IMR-90 (cell line): ENCODE measurements around the gene RCAN2. TPM values are rescaled to one million over a fixed set of nuclear protein-coding genes. Genes with fewer than 3 reads are reported as not detected.

Source experiments
- ATAC-seq: fragments of 200-7000 bp; cut with Tn5 transposase; 2 replicates; pipeline ENCODE4 v1.9.1; 2020; ENCODE audit warnings: low read depth, mild to moderate bottlenecking, moderate library complexity
- BruUV-seq: library from RNA; stranded (reverse); fragments of 400-500 nt; replicated peaks from 2 replicates; lab custom pipeline; 2021; lab: Mats Ljungman, UMichigan
- CTCF ChIA-PET: fragments of 300-600 bp; formaldehyde crosslinking; extraction: SDS; loops from one replicate; lab custom pipeline; 2021; ENCODE audit warnings: antibody characterized with exemption; lab: Yijun Ruan, JAX
- POLR2A ChIA-PET: fragments of 300-600 bp; sonication (Branson Sonifier 250); formaldehyde crosslinking; loops from one replicate; lab custom pipeline; 2022; ENCODE audit warnings: antibody characterized with exemption; ENCODE audit not compliant: unreplicated experiment; lab: Charles Lee
- DNase-seq: peaks from one replicate; pipeline ENCODE4 v3.0.0; 2013
- H2AFZ ChIP-seq: replicated peaks from 2 replicates; pipeline ENCODE3; 2013; ENCODE audit warnings: low read length, mild to moderate bottlenecking; ENCODE audit not compliant: poor library complexity
- H2AK5ac ChIP-seq: 2 replicates; pipeline ENCODE4 v1.6.1; 2013; ENCODE audit warnings: low read depth, low read length, inconsistent platforms
- H2AK9ac ChIP-seq: replicated peaks from 2 replicates; pipeline ENCODE3; 2013; ENCODE audit warnings: mild to moderate bottlenecking, low read depth, low read length, moderate library complexity; ENCODE audit not compliant: poor library complexity
- H2BK120ac ChIP-seq: 2 replicates; pipeline ENCODE4 v1.6.1; 2013; ENCODE audit warnings: low read depth, low read length, inconsistent platforms
- H2BK15ac ChIP-seq: 3 replicates; pipeline ENCODE4 v1.6.1; 2013; ENCODE audit warnings: low read depth, low read length, inconsistent platforms
- H2BK20ac ChIP-seq: 2 replicates; pipeline ENCODE4 v1.6.1; 2013; ENCODE audit warnings: low read depth, mild to moderate bottlenecking, inconsistent platforms, low read length, moderate library complexity
- H2BK5ac ChIP-seq: 2 replicates; pipeline ENCODE4 v1.6.1; 2013; ENCODE audit warnings: mild to moderate bottlenecking, low read depth, low read length, inconsistent platforms; ENCODE audit not compliant: poor library complexity, severe bottlenecking
- H3K14ac ChIP-seq: replicated peaks from 2 replicates; pipeline ENCODE4 v1.6.1; 2013; ENCODE audit warnings: low read depth, low read length, inconsistent platforms
- H3K18ac ChIP-seq: 2 replicates; pipeline ENCODE4 v1.6.1; 2013; ENCODE audit warnings: low read depth, low read length, control low read depth
- H3K23ac ChIP-seq: 2 replicates; pipeline ENCODE4 v1.6.1; 2013; ENCODE audit warnings: low read depth, low read length, inconsistent platforms
- H3K27ac ChIP-seq: 2 replicates; pipeline ENCODE4 v1.5.1; 2013; ENCODE audit warnings: mild to moderate bottlenecking, control low read depth, low read length; ENCODE audit not compliant: insufficient read depth
- H3K27me3 ChIP-seq: 2 replicates; pipeline ENCODE4 v1.6.1; 2013; ENCODE audit warnings: low read length; ENCODE audit not compliant: control insufficient read depth, insufficient read depth
- H3K36me3 ChIP-seq: 2 replicates; pipeline ENCODE4 v1.6.1; 2013; ENCODE audit warnings: low read length, mixed read lengths; ENCODE audit not compliant: control insufficient read depth, insufficient read depth
- H3K4ac ChIP-seq: 2 replicates; pipeline ENCODE4 v1.6.1; 2013; ENCODE audit warnings: low read depth, low read length, inconsistent platforms
- H3K4me1 ChIP-seq: 2 replicates; pipeline ENCODE4 v1.6.1; 2013; ENCODE audit warnings: low read length, mixed read lengths; ENCODE audit not compliant: control insufficient read depth, insufficient read depth
- H3K4me2 ChIP-seq: 2 replicates; pipeline ENCODE4 v1.6.1; 2013; ENCODE audit warnings: low read depth, mild to moderate bottlenecking, control low read depth, low read length, moderate library complexity
- H3K4me3 ChIP-seq: 2 replicates; pipeline ENCODE4 v1.5.1; 2013; ENCODE audit warnings: low read depth, mild to moderate bottlenecking, control low read depth, low read length, moderate library complexity; ENCODE audit not compliant: insufficient read depth
- H3K56ac ChIP-seq: 2 replicates; pipeline ENCODE4 v1.6.1; 2013; ENCODE audit warnings: low read length, inconsistent platforms; ENCODE audit not compliant: insufficient read depth; ENCODE audit errors: extremely low read depth
- H3K79me1 ChIP-seq, 2 experiments: 2 replicates each; pipeline ENCODE4 v1.6.1; 2013; ENCODE audit warnings: low read length in 2 of 2, inconsistent platforms in 1 of 2, low read depth in 1 of 2
- H3K9ac ChIP-seq: 2 replicates; pipeline ENCODE4 v1.6.1; 2013; ENCODE audit warnings: low read depth, low read length, control low read depth
- H3K9me1 ChIP-seq: 2 replicates; pipeline ENCODE4 v1.6.1; 2013; ENCODE audit warnings: low read length, inconsistent platforms; ENCODE audit not compliant: insufficient read depth
- H3K9me3 ChIP-seq: 2 replicates; pipeline ENCODE4 v1.6.1; 2013; ENCODE audit warnings: low read length; ENCODE audit not compliant: control insufficient read depth, insufficient read depth
- H4K20me1 ChIP-seq: 2 replicates; pipeline ENCODE4 v1.6.1; 2013; ENCODE audit warnings: low read length, inconsistent platforms; ENCODE audit not compliant: insufficient read depth
- H4K5ac ChIP-seq: 2 replicates; pipeline ENCODE4 v1.6.1; 2013; ENCODE audit warnings: mild to moderate bottlenecking, low read depth, low read length, control low read depth
- H4K8ac ChIP-seq, 2 experiments: 2 replicates each; pipeline ENCODE4 v1.6.1; 2013; ENCODE audit warnings: low read depth in 2 of 2, low read length in 2 of 2, control low read depth in 1 of 2, inconsistent platforms in 1 of 2
- H4K91ac ChIP-seq: 2 replicates; pipeline ENCODE4 v1.6.1; 2013; ENCODE audit warnings: low read depth, low read length, inconsistent platforms; ENCODE audit not compliant: insufficient read depth
- BHLHE40 ChIP-seq: fragments of 150-350 bp; IDR thresholded peaks from 2 replicates; pipeline ENCODE4 v1.6.1; 2016; ENCODE audit warnings: mild to moderate bottlenecking, low read depth, low read length
- CEBPB ChIP-seq: IDR thresholded peaks from 2 replicates; pipeline ENCODE4 v1.6.1; 2012; ENCODE audit warnings: low read depth, low read length, improper control_type of control experiment
- CHD1 ChIP-seq: IDR thresholded peaks from 2 replicates; pipeline ENCODE4 v1.6.1; 2012; ENCODE audit warnings: low read depth, low read length, improper control_type of control experiment
- MAZ ChIP-seq: IDR thresholded peaks from 2 replicates; pipeline ENCODE4 v1.6.1; 2012; ENCODE audit warnings: low read depth, mild to moderate bottlenecking, low read length, improper control_type of control experiment, moderate library complexity, borderline replicate concordance
- MXI1 ChIP-seq: IDR thresholded peaks from 2 replicates; pipeline ENCODE4 v1.6.1; 2012; ENCODE audit warnings: low read depth, mild to moderate bottlenecking, low read length, moderate library complexity, borderline replicate concordance
- NFE2L2 ChIP-seq: fragments of 150-350 bp; IDR thresholded peaks from 2 replicates; pipeline ENCODE4 v1.6.1; 2016; ENCODE audit warnings: low read depth, mild to moderate bottlenecking, low read length
- RFX5 ChIP-seq: IDR thresholded peaks from 2 replicates; pipeline ENCODE4 v1.8.0; 2012; ENCODE audit warnings: low read depth, mild to moderate bottlenecking, low read length, moderate library complexity
- SMC3 ChIP-seq: fragments of 150-350 bp; IDR thresholded peaks from 2 replicates; pipeline ENCODE4 v1.6.1; 2016; ENCODE audit warnings: low read depth, mild to moderate bottlenecking, antibody characterized with exemption, low read length, moderate library complexity
- WGBS, 2 experiments: methylation state at CpG; one replicate each; pipeline versions ENCODE4 v1.1.5 to v1.1.7; 2013; ENCODE audit warnings: missing lambda C conversion rate in 2 of 2; ENCODE audit not compliant: insufficient read length in 1 of 2; ENCODE audit errors: extremely low coverage in 2 of 2; 5-methylcytosine and 5-hydroxymethylcytosine counted together
- dilution Hi-C: fragments of 300-500 bp; cut with HindIII; formaldehyde crosslinking; loops from one replicate; pipeline ENCODE4 v1.14.3; 2018; ENCODE audit warnings: low sequenced_read_pairs; ENCODE audit not compliant: unreplicated experiment
- in situ Hi-C: fragments of 300-500 bp; cut with MboI; formaldehyde crosslinking; loops from 3 replicates; pipeline ENCODE4 v1.14.3; 2019; ENCODE audit warnings: low sequenced_read_pairs, inconsistent platforms, mixed read lengths
- intact Hi-C: fragments of 100-400 bp; cut with micrococcal nuclease; formaldehyde crosslinking; loops from 2 replicates; pipeline ENCODE4 v1.10.0; 2022
- polyA plus RNA-seq, 3 experiments: library from polyadenylated mRNA; depleted of rRNA; stranded (reverse); fragments of >200 nt; gene quantifications; 2 replicates each; pipeline ENCODE4 v1.2.3, GENCODE V29; 2012; ENCODE audit warnings: low replicate concordance in 1 of 3
- total RNA-seq: library from RNA; depleted of rRNA; stranded (reverse); fragments of >200 nt; gene quantifications from 2 replicates; pipeline ENCODE4 v1.2.3, GENCODE V29; 2012
- TF ChIP-seq, protein P1 (sequence below): conservative IDR thresholded peaks from 2 replicates; pipeline ENCODE4 v1.5.1; 2012; ENCODE audit warnings: mild to moderate bottlenecking, low read depth, low read length, improper control_type of control experiment
- TF ChIP-seq, protein P2 (sequence below): fragments of 150-350 bp; IDR thresholded peaks from 2 replicates; pipeline ENCODE4 v1.6.1; 2017; ENCODE audit warnings: mild to moderate bottlenecking, antibody characterized with exemption, low read length, low read depth

RCAN2 gene
- total and polyA plus RNA-seq, 2 of the 4 experiments (the other 2 are of a cell fraction) = 1.3 to 1.8 TPM

DNA sequence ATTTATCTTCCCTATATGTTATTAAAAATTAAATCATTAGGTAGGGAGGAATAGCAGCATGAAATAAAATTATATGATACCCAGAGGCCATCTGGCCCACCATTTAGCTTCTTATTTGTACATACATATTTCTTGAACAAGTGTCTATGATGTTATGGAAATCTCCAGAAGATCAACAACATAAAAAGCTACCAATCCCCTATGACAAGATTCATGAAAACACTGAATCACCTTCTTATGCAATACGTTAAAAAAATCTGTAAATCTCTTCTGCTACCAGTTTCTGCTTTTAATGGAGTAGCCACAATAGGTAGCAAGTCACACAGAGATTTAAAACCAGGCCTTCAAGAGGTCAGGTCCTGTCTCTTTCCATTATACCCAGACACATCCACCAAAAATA, 194.7 kb downstream of the RCAN2 start:
- DNase-seq (no peak), ATAC-seq (no peak)
- H2AK9ac ChIP-seq = no peak overlapping the region
- no peak overlapping the region for H2BK5ac ChIP-seq
- no peak overlapping the region for H3K4ac ChIP-seq
- 20% methylated on average over 1 of the region's 1 CpG; no CpG with 5 or more reads in 1 of the 2 experiments for WGBS, 2 experiments
- H4K20me1 ChIP-seq = no peaks in the 10 kb centered on the region
- BruUV-seq = no TSS peak
- in situ Hi-C loops = no loop called here
- H3K9ac ChIP-seq = no peak overlapping the region
- H4K5ac ChIP-seq = no peak overlapping the region
- no peak overlapping the region for H3K18ac ChIP-seq
- H3K36me3 ChIP-seq = no peaks in the 10 kb centered on the region
- H4K8ac ChIP-seq = no peak overlapping the region
- intact Hi-C loops = no loop called here
- no peak overlapping the region for H2BK15ac ChIP-seq
- no peaks in the 10 kb centered on the region for H3K79me1 ChIP-seq
- no peak overlapping the region for H3K4me2 ChIP-seq
- no peak overlapping the region for H3K14ac ChIP-seq
- H3K4me3 ChIP-seq = no peak overlapping the region
- no peaks in the 10 kb centered on the region for H3K9me1 ChIP-seq
- no peak overlapping the region for H3K23ac ChIP-seq
- ChIA-PET POLR2A (no interaction called here), CTCF (no interaction called here)
- dilution Hi-C loops = no loop called here
- H2BK20ac ChIP-seq = no peak overlapping the region
- H3K27ac ChIP-seq = no peak overlapping the region
- H3K27me3 ChIP-seq = no peaks in the 10 kb centered on the region
- H4K91ac ChIP-seq = no peak overlapping the region
- H2AK5ac ChIP-seq = no peak overlapping the region
- no peaks in the 10 kb centered on the region for H3K4me1 ChIP-seq
- no peak overlapping the region for H2BK120ac ChIP-seq
- no peak overlapping the region for H2AFZ ChIP-seq
- no peak overlapping the region for H3K56ac ChIP-seq
- TF ChIP-seq BHLHE40 (no peak), NFE2L2 (no peak), MXI1 (no peak), CHD1 (no peak), SMC3 (no peak), CEBPB (no peak), MAZ (no peak), RFX5 (no peak)
- TF ChIP-seq, protein P1, sequence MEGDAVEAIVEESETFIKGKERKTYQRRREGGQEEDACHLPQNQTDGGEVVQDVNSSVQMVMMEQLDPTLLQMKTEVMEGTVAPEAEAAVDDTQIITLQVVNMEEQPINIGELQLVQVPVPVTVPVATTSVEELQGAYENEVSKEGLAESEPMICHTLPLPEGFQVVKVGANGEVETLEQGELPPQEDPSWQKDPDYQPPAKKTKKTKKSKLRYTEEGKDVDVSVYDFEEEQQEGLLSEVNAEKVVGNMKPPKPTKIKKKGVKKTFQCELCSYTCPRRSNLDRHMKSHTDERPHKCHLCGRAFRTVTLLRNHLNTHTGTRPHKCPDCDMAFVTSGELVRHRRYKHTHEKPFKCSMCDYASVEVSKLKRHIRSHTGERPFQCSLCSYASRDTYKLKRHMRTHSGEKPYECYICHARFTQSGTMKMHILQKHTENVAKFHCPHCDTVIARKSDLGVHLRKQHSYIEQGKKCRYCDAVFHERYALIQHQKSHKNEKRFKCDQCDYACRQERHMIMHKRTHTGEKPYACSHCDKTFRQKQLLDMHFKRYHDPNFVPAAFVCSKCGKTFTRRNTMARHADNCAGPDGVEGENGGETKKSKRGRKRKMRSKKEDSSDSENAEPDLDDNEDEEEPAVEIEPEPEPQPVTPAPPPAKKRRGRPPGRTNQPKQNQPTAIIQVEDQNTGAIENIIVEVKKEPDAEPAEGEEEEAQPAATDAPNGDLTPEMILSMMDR = no peak
- TF ChIP-seq, protein P2, sequence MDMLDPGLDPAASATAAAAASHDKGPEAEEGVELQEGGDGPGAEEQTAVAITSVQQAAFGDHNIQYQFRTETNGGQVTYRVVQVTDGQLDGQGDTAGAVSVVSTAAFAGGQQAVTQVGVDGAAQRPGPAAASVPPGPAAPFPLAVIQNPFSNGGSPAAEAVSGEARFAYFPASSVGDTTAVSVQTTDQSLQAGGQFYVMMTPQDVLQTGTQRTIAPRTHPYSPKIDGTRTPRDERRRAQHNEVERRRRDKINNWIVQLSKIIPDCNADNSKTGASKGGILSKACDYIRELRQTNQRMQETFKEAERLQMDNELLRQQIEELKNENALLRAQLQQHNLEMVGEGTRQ = no peak
- no peaks in the 10 kb centered on the region for H3K9me3 ChIP-seq
